OCI-LY3 (cell line): ENCODE results near the gene SSX2IP.
"Not testable (repeated sequence)": the region's sequence is repeated elsewhere in the genome, so short reads cannot be mapped to it uniquely, and the experiment has no call there.

Experiments used
- H2AFZ ChIP-seq: fragments of 200-600, 300-600 bp; shearing (Covaris generic); 2 replicates; pipeline ENCODE4 v1.6.0; 2014; ENCODE audit warnings: antibody characterized with exemption, low read depth, low read length
- H3K27ac ChIP-seq: fragments of 200-600, 300-600 bp; sonication (generic); 2 replicates; pipeline ENCODE4 v1.5.1; 2014; ENCODE audit warnings: mild to moderate bottlenecking, low read length, moderate library complexity, mixed read lengths
- H3K27me3 ChIP-seq: fragments of 200-600, 300-600 bp; sonication (generic); 2 replicates; pipeline ENCODE4 v1.6.1; 2014; ENCODE audit warnings: low read depth, low read length, mixed read lengths
- H3K36me3 ChIP-seq: fragments of 200-600, 300-600 bp; sonication (generic); replicated peaks from 2 replicates; pipeline ENCODE3; 2014; ENCODE audit warnings: low read depth, low read length, mixed read lengths
- H3K4me1 ChIP-seq: fragments of 300-600, 200-600 bp; sonication (generic); 2 replicates; pipeline ENCODE4 v1.6.1; 2014; ENCODE audit warnings: low read length, mixed read lengths
- H3K4me2 ChIP-seq: fragments of 200-600, 300-600 bp; sonication (generic); 2 replicates; pipeline ENCODE4 v1.6.1; 2014; ENCODE audit warnings: low read length, mixed read lengths
- H3K4me3 ChIP-seq: fragments of 300-600, 200-600 bp; sonication (generic); 2 replicates; pipeline ENCODE4 v1.5.1; 2014; ENCODE audit warnings: antibody characterized with exemption, mild to moderate bottlenecking, low read length, moderate library complexity
- H3K79me2 ChIP-seq: fragments of 300-600, 200-600 bp; shearing (Covaris generic); 2 replicates; pipeline ENCODE4 v1.6.1; 2014; ENCODE audit warnings: mild to moderate bottlenecking, low read length, mixed read lengths
- H3K9ac ChIP-seq: fragments of 300-600, 200-600 bp; shearing (Covaris generic); 2 replicates; pipeline ENCODE4 v1.6.0; 2014; ENCODE audit warnings: mild to moderate bottlenecking, low read length, moderate library complexity
- H3K9me3 ChIP-seq: fragments of 200-600, 300-600 bp; shearing (Covaris generic); 2 replicates; pipeline ENCODE4 v1.6.1; 2014; ENCODE audit warnings: low read length, mixed read lengths; ENCODE audit not compliant: insufficient read depth
- H4K20me1 ChIP-seq: fragments of 200-600, 300-600 bp; sonication (generic); 2 replicates; pipeline ENCODE4 v1.6.1; 2016; ENCODE audit warnings: low read length, mixed read lengths; ENCODE audit not compliant: insufficient read depth
- CTCF ChIP-seq: fragments of 200-600, 300-600 bp; sonication (generic); IDR thresholded peaks from 2 replicates; pipeline ENCODE4 v1.5.1; 2014; ENCODE audit warnings: antibody characterized with exemption, low read length, low read depth
- EZH2phosphoT487 ChIP-seq: fragments of 200-600 bp; shearing (Covaris generic); IDR thresholded peaks from 2 replicates; pipeline ENCODE4 v1.6.1; 2018; ENCODE audit warnings: antibody characterized with exemption, mixed run types, low read depth

SSX2IP gene

GRCh38 chr1:84644472-84644871, 45.8 kb downstream of the SSX2IP start:
- Histone ChIP-seq H3K4me2 (no peak overlapping the region), H2AFZ (no peak overlapping the region), H3K27ac (no peak overlapping the region), H4K20me1 (no peaks in the 10 kb centered on the region), H3K9ac (no peak overlapping the region), H3K36me3 (no peaks in the 10 kb centered on the region), H3K79me2 (no peaks in the 10 kb centered on the region), H3K4me1 (no peaks in the 10 kb centered on the region), H3K27me3 (no peaks in the 10 kb centered on the region), H3K4me3 (no peak overlapping the region), H3K9me3 (no peaks in the 10 kb centered on the region)
- TF ChIP-seq EZH2phosphoT487 (no peak), CTCF (no peak)

DNA sequence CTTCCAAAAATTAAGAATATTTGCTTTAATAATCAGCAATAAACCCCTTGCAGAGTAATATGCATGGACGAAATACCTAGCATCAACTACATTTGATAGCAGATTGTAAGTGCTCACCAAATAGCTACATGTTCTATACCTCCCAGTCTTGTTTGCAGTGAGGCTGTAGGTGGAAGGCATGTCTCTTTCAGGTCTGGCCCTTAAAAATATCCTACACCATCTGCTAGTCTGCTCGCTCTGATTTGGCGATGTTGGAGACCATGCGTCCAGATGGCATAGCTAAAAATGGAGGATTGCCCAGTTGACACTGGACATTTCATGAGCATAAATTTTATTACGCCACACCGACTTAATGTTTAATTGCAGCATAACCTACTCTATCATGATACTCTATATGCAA, 47.1 kb downstream of the SSX2IP start:
- Histone ChIP-seq H3K9ac (no peak overlapping the region), H3K4me3 (no peak overlapping the region), H3K79me2 (no peaks in the 10 kb centered on the region), H3K9me3 (no peaks in the 10 kb centered on the region), H3K36me3 (no peaks in the 10 kb centered on the region), H4K20me1 (no peaks in the 10 kb centered on the region), H2AFZ (no peak overlapping the region), H3K4me2 (no peak overlapping the region), H3K27me3 (no peaks in the 10 kb centered on the region), H3K4me1 (no peaks in the 10 kb centered on the region), H3K27ac (no peak overlapping the region)
- TF ChIP-seq EZH2phosphoT487, result no peak
- no peak for TF ChIP-seq CTCF

- no peaks in the 10 kb centered on the region for H4K20me1 ChIP-seq
Measured at GRCh38 chr1:84642774-84643173, 47.5 kb downstream of the SSX2IP start.

DNA sequence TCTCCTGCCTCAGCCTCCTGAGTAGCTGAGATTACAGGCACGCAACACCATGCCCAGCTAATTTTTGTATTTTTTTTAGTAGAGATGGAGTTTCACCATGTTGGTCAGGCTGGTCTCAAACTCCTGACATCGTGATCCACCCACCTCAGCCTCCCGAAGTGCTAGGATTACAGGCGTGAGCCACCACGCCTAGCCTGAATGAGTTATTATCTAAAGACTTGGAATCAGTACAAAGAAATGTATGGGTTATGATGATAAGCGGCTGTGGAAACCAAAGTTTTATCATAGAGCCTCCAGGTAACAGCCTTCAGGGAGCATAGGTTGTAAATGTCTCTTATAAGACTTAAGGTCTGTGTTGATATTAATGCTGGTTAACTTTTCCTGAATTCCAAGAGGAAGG, 50.5 kb downstream of the SSX2IP start:
- not testable (repeated sequence) for H4K20me1 ChIP-seq

More at GRCh38 chr1:84642774-84643173, 47.5 kb downstream of the SSX2IP start:
- Histone ChIP-seq H3K4me2 (no peak overlapping the region), H3K27me3 (no peaks in the 10 kb centered on the region), H3K27ac (no peak overlapping the region), H3K9me3 (no peaks in the 10 kb centered on the region), H3K9ac (no peak overlapping the region), H3K36me3 (no peaks in the 10 kb centered on the region), H2AFZ (no peak overlapping the region), H3K79me2 (no peaks in the 10 kb centered on the region), H3K4me1 (no peaks in the 10 kb centered on the region), H3K4me3 (no peak overlapping the region)
- TF ChIP-seq CTCF, result no peak
- TF ChIP-seq EZH2phosphoT487, result no peak

GRCh38 chr1:84635429-84635828, 54.8 kb downstream of the SSX2IP start:
- Histone ChIP-seq H3K9me3 (no peaks in the 10 kb centered on the region), H3K4me1 (no peaks in the 10 kb centered on the region), H4K20me1 (no peaks in the 10 kb centered on the region), H3K9ac (no peak overlapping the region), H3K27ac (no peak overlapping the region), H2AFZ (no peak overlapping the region), H3K4me3 (no peak overlapping the region), H3K79me2 (no peaks in the 10 kb centered on the region), H3K36me3 (no peaks in the 10 kb centered on the region), H3K27me3 (no peaks in the 10 kb centered on the region), H3K4me2 (no peak overlapping the region)
- no peak for TF ChIP-seq EZH2phosphoT487
- no peak for TF ChIP-seq CTCF

More for the DNA sequence above, 50.5 kb downstream of the SSX2IP start:
- not testable (repeated sequence) for H3K4me3 ChIP-seq, H3K4me2 ChIP-seq, H3K27ac ChIP-seq, H3K9me3 ChIP-seq, H3K79me2 ChIP-seq, H3K36me3 ChIP-seq, H2AFZ ChIP-seq, H3K27me3 ChIP-seq, H3K4me1 ChIP-seq, H3K9ac ChIP-seq
